Fibroblast of skin of left quadriceps (primary cell): ENCODE results near the gene UMODL1.
"Not testable (repeated sequence)": the region's sequence is repeated elsewhere in the genome, so short reads cannot be mapped to it uniquely, and the experiment has no call there.

Experiments
- DNase-seq, 2 experiments: peaks; one replicate each; pipeline ENCODE4 v3.0.0-alpha.2; 2013; ENCODE audit warnings: low read depth in 2 of 2

UMODL1 gene

GRCh38 chr21:42161956-42162681 lies 91.0 kb downstream of the UMODL1 start:
- no peak for DNase-seq

- DNase-seq = no peak
Observed at GRCh38 chr21:42162831-42163510, 91.9 kb downstream of the UMODL1 start.

- no peak for DNase-seq
Observed at GRCh38 chr21:42163511-42163863, 92.4 kb downstream of the UMODL1 start.

GRCh38 chr21:42164064-42164789 lies 93.1 kb downstream of the UMODL1 start:
- no peak for DNase-seq

GRCh38 chr21:42164818-42165217 lies 93.7 kb downstream of the UMODL1 start:
- no peak for DNase-seq

GRCh38 chr21:42165901-42166300 lies 94.8 kb downstream of the UMODL1 start:
- no peak for DNase-seq

GRCh38 chr21:42169758-42170157 lies 98.6 kb downstream of the UMODL1 start:
- DNase-seq = no peak

- DNase-seq = no peak
Observed at GRCh38 chr21:42171091-42172053, 100.3 kb downstream of the UMODL1 start.

- DNase-seq = no peak
Observed at GRCh38 chr21:42172596-42173483, 101.7 kb downstream of the UMODL1 start.

GRCh38 chr21:42174173-42174572 lies 103.1 kb downstream of the UMODL1 start:
- no peak for DNase-seq

- DNase-seq = no peak
Observed at GRCh38 chr21:42175110-42175710, 104.1 kb downstream of the UMODL1 start.

- DNase-seq = no peak
Observed at GRCh38 chr21:42176859-42177258, 105.7 kb downstream of the UMODL1 start.

GRCh38 chr21:42179316-42179715 lies 108.2 kb downstream of the UMODL1 start:
- no peak for DNase-seq

GRCh38 chr21:42180001-42180400 lies 108.9 kb downstream of the UMODL1 start:
- DNase-seq = not testable (repeated sequence)

- no peak for DNase-seq
Observed at GRCh38 chr21:42182713-42183371, 111.7 kb downstream of the UMODL1 start.

- no peak for DNase-seq
Observed at GRCh38 chr21:42183374-42184266, 112.5 kb downstream of the UMODL1 start.

- no peak for DNase-seq
Observed at GRCh38 chr21:42186591-42186990, 115.5 kb downstream of the UMODL1 start.

GRCh38 chr21:42187976-42188653 lies 117.0 kb downstream of the UMODL1 start:
- no peak for DNase-seq
